Esophagus squamous epithelium (tissue), 5 donors: ENCODE data around the gene WLS. TPM values are rescaled to one million over a fixed set of nuclear protein-coding genes. Genes with fewer than 3 reads are reported as not detected.
"Not testable (repeated sequence)": the region's sequence is repeated elsewhere in the genome, so short reads cannot be mapped to it uniquely, and the experiment has no call there.

Experiments used
- DNase-seq: peaks from one replicate; lab custom pipeline; 2025; lab: John Stamatoyannopoulos, UW
- H3K27ac ChIP-seq, 4 donors: fragments of 200-600 bp; sonication (generic); one replicate each; pipeline ENCODE4 v1.5.1; 2016 to 2019; ENCODE audit warnings: mild to moderate bottlenecking in 1 of 4
- H3K27me3 ChIP-seq, 4 donors: fragments of 200-600 bp; sonication (generic); 1 replicate in 3 of 4; 2 replicates in 1 of 4; pipeline versions ENCODE4 v1.5.1 to v1.6.0; 2017 to 2021; ENCODE audit warnings: antibody characterized with exemption in 1 of 4
- H3K36me3 ChIP-seq, 3 donors: fragments of 200-600 bp; sonication (generic); one replicate each; pipeline ENCODE4 v1.5.1; 2016 to 2019
- H3K4me1 ChIP-seq, 3 donors: fragments of 200-600 bp; sonication (generic); one replicate each; pipeline ENCODE4 v1.5.1; 2017 to 2019
- H3K4me3 ChIP-seq, 4 donors: fragments of 200-600 bp; sonication (generic); 1 replicate in 3 of 4; 2 replicates in 1 of 4; pipeline ENCODE4 v1.5.1; 2016 to 2019; ENCODE audit warnings: mild to moderate bottlenecking in 2 of 4, moderate library complexity in 1 of 4
- H3K9me3 ChIP-seq, 3 donors: fragments of 200-600 bp; sonication (generic); one replicate each; pipeline ENCODE4 v1.5.1; 2016 to 2019
- POLR2A ChIP-seq, 4 donors: fragments of 450-650 bp; IDR thresholded peaks; one replicate each; pipeline ENCODE4 v1.6.1; 2017; ENCODE audit warnings: antibody characterized with exemption in 4 of 4, mild to moderate bottlenecking in 4 of 4, moderate library complexity in 3 of 4
- WGBS, 2 donors: methylation state at CpG; one replicate each; pipeline ENCODE4 v1.1.5; 2018; 5-methylcytosine and 5-hydroxymethylcytosine counted together
- intact Hi-C: fragments of 100-400 bp; cut with DNase I; formaldehyde crosslinking; loops from one replicate; pipeline ENCODE4 v1.15.0; 2022
- total RNA-seq, 4 donors: library from RNA; depleted of rRNA; stranded (reverse); fragments of >200 nt; gene quantifications; one replicate each; pipeline ENCODE4 v1.1.0, GENCODE V29; 2016
- TF ChIP-seq, protein P1 (sequence below), 6 experiments: fragments of 450-650 bp in 4 of 6; fragments of 200-600 bp in 2 of 6; sonication (generic) in 2 of 6; IDR thresholded peaks; one replicate each; pipeline ENCODE4 v1.5.1; 2016 to 2019; ENCODE audit warnings: antibody characterized with exemption in 6 of 6, mild to moderate bottlenecking in 4 of 6, moderate library complexity in 4 of 6
- donor health status: DM: yes; HTN: yes; CAD: no.

The WLS gene
- total RNA-seq, 4 donors from 2014 or later, result 30.4 to 87.8 (median 60.0) TPM

- Histone ChIP-seq H3K9me3 (no peaks in the 10 kb centered on the region), H3K27me3 (no peaks in the 10 kb centered on the region), H3K27ac (no peak overlapping the region), H3K4me3 (no peak overlapping the region), H3K4me1 (peaks cover 0 to 15% (median 2%) of the 10 kb centered on the region in 3 donors), H3K36me3 (peaks cover 0 to 33% (median 0%) of the 10 kb centered on the region in 3 donors)
- no peak for DNase-seq
- no peak for TF ChIP-seq POLR2A (IDR thresholded peaks at IDR 0.05)
- TF ChIP-seq, protein P1, sequence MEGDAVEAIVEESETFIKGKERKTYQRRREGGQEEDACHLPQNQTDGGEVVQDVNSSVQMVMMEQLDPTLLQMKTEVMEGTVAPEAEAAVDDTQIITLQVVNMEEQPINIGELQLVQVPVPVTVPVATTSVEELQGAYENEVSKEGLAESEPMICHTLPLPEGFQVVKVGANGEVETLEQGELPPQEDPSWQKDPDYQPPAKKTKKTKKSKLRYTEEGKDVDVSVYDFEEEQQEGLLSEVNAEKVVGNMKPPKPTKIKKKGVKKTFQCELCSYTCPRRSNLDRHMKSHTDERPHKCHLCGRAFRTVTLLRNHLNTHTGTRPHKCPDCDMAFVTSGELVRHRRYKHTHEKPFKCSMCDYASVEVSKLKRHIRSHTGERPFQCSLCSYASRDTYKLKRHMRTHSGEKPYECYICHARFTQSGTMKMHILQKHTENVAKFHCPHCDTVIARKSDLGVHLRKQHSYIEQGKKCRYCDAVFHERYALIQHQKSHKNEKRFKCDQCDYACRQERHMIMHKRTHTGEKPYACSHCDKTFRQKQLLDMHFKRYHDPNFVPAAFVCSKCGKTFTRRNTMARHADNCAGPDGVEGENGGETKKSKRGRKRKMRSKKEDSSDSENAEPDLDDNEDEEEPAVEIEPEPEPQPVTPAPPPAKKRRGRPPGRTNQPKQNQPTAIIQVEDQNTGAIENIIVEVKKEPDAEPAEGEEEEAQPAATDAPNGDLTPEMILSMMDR (IDR thresholded peaks at IDR 0.05), result no peak
- intact Hi-C loops, result no loop called here
- 88 to 99% methylated on average over 5 to 21 of the region's 26 CpGs for WGBS, 2 donors
These were observed 69.1 kb downstream of the WLS start for GRCh38 chr1:68163220-68163619.

GRCh38 chr1:68162761-68163160, 69.6 kb downstream of the WLS start:
- Histone ChIP-seq H3K9me3 (no peaks in the 10 kb centered on the region), H3K36me3 (peaks cover 0 to 37% (median 0%) of the 10 kb centered on the region in 3 donors), H3K4me3 (no peak overlapping the region), H3K4me1 (peaks cover 0 to 10% (median 0%) of the 10 kb centered on the region in 3 donors), H3K27ac (no peak overlapping the region), H3K27me3 (no peaks in the 10 kb centered on the region)
- WGBS, 2 donors, result 89 to 94% methylated on average over 6 to 16 of the region's 16 CpGs
- TF ChIP-seq, protein P1 (IDR thresholded peaks at IDR 0.05), result peak in 1 of 6 experiments; percentile 11
- TF ChIP-seq POLR2A (IDR thresholded peaks at IDR 0.05), result no peak
- intact Hi-C loops, result no loop called here
- no peak for DNase-seq

DNA sequence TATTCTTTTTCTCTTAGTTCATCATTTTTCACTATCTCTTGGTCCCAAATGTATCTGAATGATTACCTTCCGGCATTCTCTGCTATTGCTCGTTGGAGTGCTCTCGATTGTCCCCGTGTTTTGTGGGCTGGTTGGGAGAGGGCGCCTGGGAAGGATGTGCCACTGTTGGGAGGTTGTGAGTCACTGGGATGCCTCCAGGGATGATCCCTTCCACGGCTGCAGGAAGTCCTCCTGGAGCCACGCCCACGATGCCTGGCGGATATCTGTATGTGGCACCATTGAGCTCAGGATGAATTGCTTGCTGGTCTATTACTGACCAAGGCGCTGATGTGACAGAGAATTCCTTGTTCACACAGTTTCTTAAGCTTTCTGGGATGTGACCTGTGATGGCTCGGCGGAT, 70.7 kb downstream of the WLS start:
- Histone ChIP-seq H3K4me1 (peaks cover 0 to 10% (median 0%) of the 10 kb centered on the region in 3 donors), H3K36me3 (peaks cover 0 to 47% (median 0%) of the 10 kb centered on the region in 3 donors)
- WGBS, 2 donors, result 90 to 91% methylated on average over 5 to 8 of the region's 12 CpGs
- DNase-seq, H3K27ac ChIP-seq, H3K4me3 ChIP-seq, intact Hi-C loops, H3K27me3 ChIP-seq, H3K9me3 ChIP-seq: not testable (repeated sequence)

- 48 to 67% methylated on average over 2 of the region's 2 CpGs for WGBS, 2 donors
- H3K27ac ChIP-seq, intact Hi-C loops, H3K27me3 ChIP-seq, H3K4me3 ChIP-seq, H3K9me3 ChIP-seq, DNase-seq: not testable (repeated sequence)
- peaks cover 0 to 54% (median 0%) of the 10 kb centered on the region in 3 donors for H3K36me3 ChIP-seq
- H3K4me1 ChIP-seq, result peaks cover 0 to 10% (median 0%) of the 10 kb centered on the region in 3 donors
These were observed 71.4 kb downstream of the WLS start for GRCh38 chr1:68160935-68161334.

GRCh38 chr1:68160021-68160420, 72.3 kb downstream of the WLS start:
- intact Hi-C loops, result no loop called here
- peaks cover 0 to 63% (median 0%) of the 10 kb centered on the region in 3 donors for H3K36me3 ChIP-seq
- TF ChIP-seq POLR2A (IDR thresholded peaks at IDR 0.05), result no peak
- TF ChIP-seq, protein P1 (IDR thresholded peaks at IDR 0.05), result no peak
- no peak overlapping the region for H3K4me3 ChIP-seq
- H3K4me1 ChIP-seq, result peaks cover 0 to 10% (median 0%) of the 10 kb centered on the region in 3 donors
- 63 to 79% methylated on average over 1 of the region's 1 CpG for WGBS, 2 donors
- no peak for DNase-seq
- no peaks in the 10 kb centered on the region for H3K9me3 ChIP-seq
- no peak overlapping the region for H3K27ac ChIP-seq
- no peaks in the 10 kb centered on the region for H3K27me3 ChIP-seq

DNA sequence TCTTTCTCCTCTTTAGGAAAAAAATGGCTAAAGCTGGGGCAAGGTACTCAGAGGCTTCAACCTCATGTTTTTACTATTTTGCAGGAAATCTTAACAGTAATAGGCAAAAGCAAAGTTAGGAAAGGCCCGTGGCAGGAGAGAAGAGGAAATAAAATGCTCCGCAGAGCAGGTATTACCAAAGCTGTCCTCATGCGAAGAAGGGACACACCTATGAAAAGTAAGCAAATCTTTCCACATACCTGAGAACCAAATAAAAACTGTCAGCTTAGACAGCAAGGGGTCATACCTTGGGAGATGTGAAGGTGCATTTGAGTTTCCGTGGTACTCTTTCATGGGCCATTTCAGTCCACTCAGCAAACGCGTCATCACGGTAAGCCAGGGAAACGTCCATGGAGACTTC, 73.5 kb downstream of the WLS start:
- peaks cover 0 to 10% (median 0%) of the 10 kb centered on the region in 3 donors for H3K4me1 ChIP-seq

More for the DNA sequence above, 73.5 kb downstream of the WLS start:
- peaks cover 0 to 75% (median 0%) of the 10 kb centered on the region in 3 donors for H3K36me3 ChIP-seq
- no peaks in the 10 kb centered on the region for H3K9me3 ChIP-seq
- intact Hi-C loops, result no loop called here
- H3K27ac ChIP-seq, result no peak overlapping the region
- H3K27me3 ChIP-seq, result no peaks in the 10 kb centered on the region
- H3K4me3 ChIP-seq, result no peak overlapping the region
- TF ChIP-seq, protein P1 (IDR thresholded peaks at IDR 0.05), result no peak
- no peak for TF ChIP-seq POLR2A (IDR thresholded peaks at IDR 0.05)
- WGBS, 2 donors, result 67 to 78% methylated on average over 8 of the region's 8 CpGs
- DNase-seq, result no peak
